LoVo (cell line): Measurements from ENCODE around the gene MDM1.

Experiments used
- DNase-seq: peaks from one replicate; pipeline ENCODE4 v3.0.0-alpha.2; 2016; ENCODE audit warnings: low spot score

MDM1 gene

DNA sequence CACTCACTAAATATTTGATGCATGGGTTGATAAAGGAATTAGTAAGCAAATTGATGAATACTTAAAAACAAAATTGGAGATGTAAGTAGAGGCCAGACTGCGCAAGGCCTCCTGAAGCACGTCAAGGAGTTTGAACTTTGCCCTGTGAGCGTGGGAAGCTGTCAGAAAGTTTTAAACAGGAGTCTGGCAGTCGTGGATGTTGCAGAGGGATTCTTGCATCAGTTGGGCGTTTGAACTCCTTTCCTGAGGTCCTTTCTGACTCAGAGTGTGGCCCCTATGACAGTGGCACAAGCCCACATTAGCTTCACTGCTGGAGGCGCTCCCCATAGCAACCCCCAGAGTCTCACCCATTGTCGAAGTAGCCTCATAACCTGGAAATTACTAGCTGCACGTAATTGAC, 60.8 kb downstream of the MDM1 start:
- no peak for DNase-seq

DNA sequence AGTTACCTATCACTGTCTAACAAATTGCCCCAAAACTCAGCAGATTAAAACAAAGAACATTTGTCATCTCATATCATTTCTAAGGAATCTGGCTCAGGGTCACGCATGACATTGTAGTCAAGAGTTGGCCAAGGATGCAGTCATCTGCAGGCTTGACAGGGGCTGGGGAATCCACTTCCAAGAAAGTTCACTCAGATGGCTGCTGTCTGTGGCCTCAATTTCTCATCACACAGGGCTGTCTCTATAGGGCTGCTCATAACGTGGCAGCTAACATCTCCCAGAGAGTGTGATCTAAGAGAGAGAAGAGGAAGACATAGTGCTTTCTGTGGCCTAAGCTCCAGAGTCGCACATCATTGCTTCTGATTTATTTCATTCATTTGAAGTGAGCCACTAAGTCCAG, 61.8 kb downstream of the MDM1 start:
- DNase-seq = no peak

DNA sequence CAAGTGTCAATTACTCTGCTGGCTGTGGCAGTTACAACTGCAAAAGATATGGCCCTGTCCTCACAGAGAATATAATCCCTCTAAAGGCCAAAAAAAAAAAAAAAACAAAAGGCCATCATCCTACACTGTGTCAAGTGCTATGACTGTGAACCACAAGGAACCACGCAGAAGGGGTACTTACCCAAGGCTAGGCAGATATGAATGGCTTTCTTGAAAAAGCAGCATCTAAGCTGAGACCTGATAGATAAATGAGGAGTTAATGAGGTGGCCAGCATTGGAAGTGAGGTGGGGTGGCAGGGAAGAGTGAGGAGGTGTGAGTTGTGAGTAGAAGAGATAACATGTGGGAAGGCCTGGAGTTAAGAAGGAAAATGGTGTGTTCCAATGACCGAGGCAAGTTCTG, 62.4 kb downstream of the MDM1 start:
- no peak for DNase-seq

DNA sequence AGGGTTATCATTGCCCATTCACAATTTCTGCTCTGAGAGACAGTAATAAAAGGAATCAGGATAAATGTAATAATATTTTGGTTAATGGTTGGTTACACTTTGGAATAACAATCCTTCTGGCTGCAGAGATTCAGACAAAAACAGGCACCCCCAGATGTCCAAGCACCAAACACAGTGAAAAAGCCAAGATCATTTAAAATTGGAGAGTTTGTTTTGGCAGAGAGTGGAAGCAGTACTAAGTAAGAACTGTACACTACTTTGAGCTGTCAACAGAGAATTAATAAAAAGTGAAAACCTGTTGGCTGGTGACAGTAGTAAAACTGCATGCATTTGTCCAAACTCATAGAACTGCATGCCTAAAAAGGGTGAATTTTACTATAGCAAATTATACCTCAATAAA, 63.2 kb downstream of the MDM1 start:
- no peak for DNase-seq

DNA sequence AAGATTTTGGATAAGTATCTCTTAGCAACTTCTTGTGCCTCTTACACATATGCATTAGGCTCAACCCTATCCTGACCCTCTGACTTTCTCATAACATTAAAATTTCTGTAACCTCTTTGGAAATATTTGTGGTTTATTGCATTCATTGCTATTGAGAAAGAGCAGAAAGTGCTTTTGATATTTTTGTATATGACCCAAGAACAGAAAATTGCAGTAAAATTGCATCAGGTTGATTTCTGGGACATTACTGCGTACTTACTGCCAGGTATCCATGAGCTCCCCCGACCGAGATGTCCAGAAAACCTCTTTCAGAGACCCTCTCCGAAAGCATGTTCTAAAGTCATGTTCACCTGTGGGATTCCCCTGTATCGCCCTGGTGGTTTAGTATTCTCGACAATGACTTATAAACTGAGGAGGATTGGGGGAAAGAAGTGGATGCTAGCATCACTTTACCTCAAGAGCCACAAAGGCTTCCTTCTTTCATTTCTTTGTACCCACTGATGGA, 64.2 kb downstream of the MDM1 start:
- no peak for DNase-seq

DNA sequence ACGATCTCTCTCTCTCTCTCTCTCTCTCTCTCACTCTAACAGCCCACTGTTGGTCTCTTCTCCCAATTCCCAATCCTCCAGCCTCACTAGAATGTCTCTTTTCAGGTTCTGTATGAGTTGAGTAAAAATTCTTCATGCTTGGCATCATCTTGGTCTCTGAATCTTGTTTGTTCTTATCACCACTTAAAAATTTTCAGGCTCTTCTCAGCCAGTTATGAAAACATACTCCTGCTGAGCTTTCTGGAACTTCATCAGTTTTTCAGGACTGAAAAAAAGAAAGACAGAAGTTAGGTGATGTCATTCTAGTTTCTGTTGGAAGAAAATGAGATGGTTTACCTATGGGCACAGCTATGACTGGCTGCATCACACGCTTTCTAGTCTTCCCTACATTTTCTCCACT, 67.3 kb downstream of the MDM1 start:
- no peak for DNase-seq

DNA sequence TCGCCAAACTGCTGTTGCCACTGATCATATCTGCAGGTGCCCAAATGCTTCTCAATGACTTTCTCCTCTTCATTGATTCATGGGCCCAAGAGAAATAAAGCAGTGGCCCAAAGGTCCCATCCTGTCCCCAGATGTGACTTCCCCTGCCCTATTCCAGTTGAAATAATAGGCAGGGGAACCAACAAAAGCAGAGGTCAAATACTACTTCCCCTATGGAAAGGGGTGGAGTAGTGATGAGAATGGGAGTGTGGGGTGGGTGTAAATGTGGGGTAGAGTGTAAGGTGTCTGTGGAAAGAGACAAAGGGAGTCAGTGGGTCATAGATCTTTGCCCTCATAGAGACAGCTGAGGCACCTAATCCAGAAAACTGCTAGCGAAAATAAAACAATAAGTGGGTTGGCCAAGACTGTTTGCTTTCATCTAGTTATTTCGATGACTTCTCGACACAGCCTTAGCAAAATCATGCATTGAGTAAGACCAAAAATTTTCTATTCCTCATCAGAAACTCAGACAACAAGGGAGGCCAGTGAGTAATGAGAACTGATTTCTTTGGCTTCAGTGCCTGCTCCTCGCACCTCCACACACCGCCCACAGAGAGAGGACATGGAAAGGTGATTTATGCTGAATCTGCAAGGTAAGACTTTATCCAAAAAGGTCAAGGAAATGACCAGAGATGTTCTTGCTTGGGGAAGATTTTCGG, 67.9 kb downstream of the MDM1 start:
- no peak for DNase-seq

DNA sequence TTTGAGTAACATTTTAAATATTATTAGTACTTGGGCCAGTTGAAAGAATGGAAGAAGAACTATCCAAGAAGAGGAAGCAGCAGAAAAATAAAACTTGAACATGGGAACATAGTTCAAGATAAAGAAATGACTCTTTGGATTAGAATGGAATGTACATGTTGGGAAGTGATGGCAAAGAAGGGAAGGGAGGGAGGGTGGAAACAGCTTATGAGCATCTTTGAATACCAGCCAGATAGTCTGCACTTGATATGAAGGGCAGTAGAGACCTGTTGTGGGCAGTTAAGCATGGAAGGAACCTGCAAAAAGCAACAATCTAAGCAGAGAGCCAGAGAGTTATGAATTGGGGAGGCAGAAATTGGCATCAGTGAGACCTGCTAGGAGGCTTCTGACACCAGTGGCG, 68.8 kb downstream of the MDM1 start:
- DNase-seq = no peak

DNA sequence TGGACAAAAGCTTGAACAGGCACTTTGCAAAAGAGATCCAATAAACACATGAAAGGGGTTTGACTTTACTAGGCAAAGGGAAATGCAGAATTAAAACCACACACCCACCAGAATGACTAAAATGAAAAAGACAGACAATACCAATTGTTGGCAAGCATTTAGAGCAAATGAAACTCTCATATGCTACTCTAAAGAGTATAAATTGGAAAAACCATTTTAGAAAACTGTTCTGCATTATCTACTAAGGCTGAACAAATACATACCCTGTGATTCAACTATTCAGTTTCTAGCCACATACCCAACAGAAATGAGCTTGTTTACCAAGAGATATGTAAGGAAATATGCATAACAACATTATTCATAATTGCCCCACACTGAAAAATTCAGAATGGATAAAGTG, 70.3 kb downstream of the MDM1 start:
- no peak for DNase-seq

DNA sequence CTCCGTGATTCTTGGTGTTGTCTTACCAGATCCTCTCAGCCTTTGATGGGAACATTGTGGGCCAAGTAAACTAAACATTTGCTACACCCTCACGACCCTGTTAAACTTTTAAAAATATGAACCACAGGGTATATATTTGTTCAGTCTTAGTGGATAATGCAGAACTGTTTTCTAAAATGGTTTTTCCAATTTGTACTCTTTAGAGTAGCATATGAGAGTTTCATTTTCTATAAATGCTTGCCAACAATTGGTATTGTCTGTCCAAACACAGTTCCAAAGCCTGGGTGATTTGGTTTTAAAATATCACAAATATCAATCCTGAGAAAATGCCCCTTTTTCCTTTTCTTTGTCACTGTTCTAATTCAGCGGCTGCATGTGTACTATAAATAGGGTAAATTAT, 72.0 kb downstream of the MDM1 start:
- DNase-seq = no peak

DNA sequence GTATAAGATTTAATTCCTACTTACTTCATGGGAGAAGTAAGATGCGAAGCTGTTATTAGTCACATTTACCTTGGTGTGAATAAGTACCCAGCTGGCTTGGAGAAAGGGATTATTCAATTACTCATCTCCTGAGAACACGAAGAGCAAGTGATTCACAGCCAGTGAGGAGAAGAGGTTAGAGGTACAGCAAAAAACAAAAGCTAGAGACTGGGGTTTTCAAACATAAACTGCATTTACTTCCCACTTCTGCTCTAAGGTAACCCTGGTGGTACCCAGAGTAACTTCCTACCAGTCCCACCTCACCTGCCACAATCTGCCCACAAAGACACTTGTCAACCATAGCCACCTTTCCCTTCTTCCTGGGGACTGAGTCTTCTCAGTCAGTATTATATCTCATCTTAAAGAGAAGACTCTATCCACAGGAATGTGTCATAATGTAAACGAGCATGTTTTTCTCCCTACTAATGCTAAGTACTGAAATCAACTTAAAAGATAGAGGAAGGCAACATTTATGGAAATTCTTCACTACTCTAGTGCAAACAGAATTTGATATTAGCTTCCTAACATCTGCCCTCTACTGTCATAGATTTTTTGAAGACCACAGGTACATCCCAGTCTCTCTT, 72.7 kb downstream of the MDM1 start:
- DNase-seq = no peak

DNA sequence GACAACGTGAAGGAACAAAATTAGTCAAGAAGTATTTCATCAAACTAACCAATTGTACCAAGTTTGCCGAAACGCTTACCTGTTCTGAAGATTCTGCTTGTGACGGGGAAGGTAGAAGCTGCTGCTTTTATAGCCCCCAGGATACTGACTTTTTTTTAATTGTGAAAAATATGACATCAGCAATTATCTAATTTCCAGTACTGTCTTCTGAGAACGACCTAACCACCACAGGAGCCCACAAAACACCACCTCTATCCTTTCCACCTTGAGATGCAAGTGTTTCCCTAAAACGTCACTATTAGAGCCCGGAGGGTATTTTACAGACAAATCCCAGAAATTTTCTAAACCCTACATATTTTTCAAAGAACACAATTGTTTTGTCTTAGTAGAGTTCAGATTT, 78.7 kb downstream of the MDM1 start, which contains the start of gene IL22:
IL22 (minus strand) TSS at position 101 of the 400 bp plus-strand sequence. CDS start 156 bp downstream, outside the sequence.
- no peak for DNase-seq

DNA sequence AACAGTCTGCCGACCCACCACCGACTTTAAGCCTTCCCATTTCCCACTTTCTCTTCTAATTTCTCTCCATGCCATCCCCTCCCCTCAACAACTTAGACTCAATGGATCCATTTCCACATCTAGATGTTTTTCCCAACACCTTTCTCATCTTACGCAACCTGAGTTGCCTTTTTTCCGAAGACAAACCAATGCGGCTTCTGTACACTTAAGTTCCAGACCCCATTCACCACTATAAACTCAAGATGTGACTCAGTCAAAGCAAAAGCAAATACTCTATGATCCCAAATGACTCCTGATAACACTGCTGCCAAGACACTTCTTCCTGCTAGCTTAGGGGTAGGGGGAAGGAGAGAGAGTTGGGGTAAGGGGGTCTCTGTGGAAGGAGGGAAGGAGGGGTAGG, 80.1 kb downstream of the MDM1 start:
- no peak for DNase-seq

DNA sequence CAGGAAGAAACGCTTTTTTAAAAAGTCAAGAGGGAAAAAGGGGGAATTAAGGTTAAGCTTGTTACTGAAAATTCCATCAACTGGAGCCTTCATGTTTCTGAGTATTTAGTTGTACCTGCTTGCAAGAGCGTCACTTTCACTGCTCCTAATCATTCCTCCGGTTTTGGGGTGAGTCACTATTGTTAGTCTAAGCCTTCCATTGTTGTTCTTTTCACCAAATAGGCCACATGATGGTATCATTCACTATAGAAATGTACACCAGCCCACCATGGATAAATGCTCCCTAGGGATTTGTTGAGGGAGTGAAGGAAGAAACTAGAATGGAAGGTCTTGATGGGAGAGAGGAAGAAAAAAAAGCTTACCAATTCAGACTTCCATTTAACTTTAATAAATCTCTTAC, 81.7 kb downstream of the MDM1 start:
- DNase-seq = no peak

DNA sequence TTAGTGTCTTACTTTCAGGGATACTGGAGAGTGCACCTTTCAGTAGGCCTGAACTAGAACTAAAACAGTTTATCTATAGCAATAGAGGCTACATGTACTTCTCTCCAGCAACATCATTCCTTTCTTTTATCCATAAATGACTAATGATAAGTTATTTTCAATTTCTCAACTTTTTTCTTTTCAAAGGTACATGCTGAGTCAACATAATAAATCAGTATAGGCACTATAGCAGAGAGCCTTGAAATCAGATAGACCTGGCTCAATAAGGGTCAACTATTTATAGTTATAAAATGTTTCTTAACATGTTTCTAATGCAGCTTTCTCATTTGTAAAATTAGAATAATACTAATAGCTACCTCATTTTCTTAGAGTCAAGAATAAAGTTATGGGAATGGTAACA, 84.4 kb downstream of the MDM1 start:
- no peak for DNase-seq

DNA sequence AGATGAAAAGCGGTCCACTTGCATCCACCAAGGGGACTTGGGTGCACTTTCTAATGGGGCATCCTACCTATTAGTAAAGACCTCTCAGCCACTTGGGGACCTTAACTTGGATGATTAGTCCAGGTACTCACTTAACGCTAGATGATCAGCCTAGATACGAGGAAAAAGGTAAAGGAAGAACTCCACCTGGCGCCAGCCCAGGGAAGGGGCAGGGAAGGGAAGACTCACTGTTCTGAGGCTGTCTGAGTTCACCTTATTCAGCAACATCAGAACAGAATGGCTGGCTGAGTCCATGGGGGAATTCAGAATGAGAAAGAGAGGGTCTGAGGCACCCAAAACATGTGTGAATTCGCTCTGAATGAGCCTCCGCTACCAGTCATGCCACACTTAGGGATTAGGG, 85.8 kb downstream of the MDM1 start:
- no peak for DNase-seq

DNA sequence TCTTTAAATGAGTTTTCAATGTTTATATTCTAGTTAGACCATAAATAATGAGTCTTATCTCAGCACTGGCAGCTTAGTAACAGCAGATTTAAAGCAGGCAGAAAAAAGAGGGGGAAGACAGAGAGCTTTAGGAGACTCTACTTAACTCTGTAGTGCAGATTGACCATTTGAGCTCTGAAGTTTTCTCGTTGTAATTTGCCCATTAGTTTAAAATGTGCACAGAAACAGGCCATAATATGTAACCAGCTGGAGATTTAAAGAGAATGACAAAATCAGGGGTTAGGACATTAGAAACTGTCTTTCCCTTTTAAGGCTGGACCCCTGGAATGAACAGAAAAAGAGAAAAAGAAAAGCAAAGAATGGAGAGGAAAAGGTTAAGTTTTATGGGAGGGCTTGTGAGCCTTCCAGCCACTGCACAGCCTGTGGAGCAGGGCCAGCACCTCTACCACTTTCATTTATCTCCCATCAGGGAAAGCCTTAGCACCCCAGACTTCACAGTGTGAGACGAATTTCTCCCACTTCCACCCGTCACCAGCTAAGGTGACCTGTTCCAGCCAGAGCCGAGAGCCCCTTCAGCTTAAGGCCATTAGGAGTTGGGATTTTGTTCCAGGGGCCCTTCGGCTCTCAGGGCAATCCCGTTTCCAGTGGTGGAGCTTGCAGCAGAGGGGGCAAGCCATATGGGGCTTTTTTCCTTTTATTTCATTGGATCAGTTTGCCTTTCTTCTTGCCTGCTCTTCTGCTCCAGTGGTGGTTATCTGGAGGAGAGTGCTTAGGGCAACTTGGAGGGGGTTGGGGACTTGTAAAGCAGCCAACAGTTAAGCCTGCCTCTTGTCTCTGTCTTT, 86.8 kb downstream of the MDM1 start:
- no peak for DNase-seq
